ENCODE data around the gene CNP.
"Not testable (repeated sequence)": the region's sequence is repeated elsewhere in the genome, so short reads cannot be mapped to it uniquely, and the experiment has no call there.

CNP gene

GRCh38 chr17:41966463-41967140, at the start of gene CNP:
Gene CNP, plus strand, starts transcription at chr17:41966795. Its CDS starts 90 bp downstream, at chr17:41966885.
- peak; percentile 88 for DNase-seq

GRCh38 chr17:41917192-41917591, 49.4 kb upstream of the CNP start:
- DNase-seq = no peak

GRCh38 chr17:41917679-41918313, 48.8 kb upstream of the CNP start:
- peak; percentile 75 for DNase-seq

- DNase-seq = peak; percentile 96
Observed at GRCh38 chr17:41918314-41919164, 48.1 kb upstream of the CNP start, which contains the start of gene ACLY. Gene ACLY, minus strand, starts transcription at chr17:41918951. Its CDS starts 5,078 bp downstream, at chr17:41913873.

- peak; percentile 58 for DNase-seq
Observed at GRCh38 chr17:41919165-41919817, 47.3 kb upstream of the CNP start.

GRCh38 chr17:41919840-41920579, 46.6 kb upstream of the CNP start:
- DNase-seq = no peak

GRCh38 chr17:41920580-41920955, 46.0 kb upstream of the CNP start:
- DNase-seq = no peak

GRCh38 chr17:41925991-41926590, 40.5 kb upstream of the CNP start:
- no peak for DNase-seq

GRCh38 chr17:41928693-41929251, 37.8 kb upstream of the CNP start:
- DNase-seq = no peak

- DNase-seq = peak; percentile 95
Observed at GRCh38 chr17:41930009-41930832, 36.4 kb upstream of the CNP start, which contains the start of gene ODAD4. Gene ODAD4, plus strand, starts transcription at chr17:41930617. Its CDS starts 107 bp downstream, at chr17:41930724.

GRCh38 chr17:41930833-41931156, 35.8 kb upstream of the CNP start:
- peak; percentile 78 for DNase-seq

GRCh38 chr17:41931715-41932114, 34.9 kb upstream of the CNP start:
- not testable (repeated sequence) for DNase-seq

GRCh38 chr17:41932816-41933389, 33.7 kb upstream of the CNP start:
- DNase-seq = no peak

GRCh38 chr17:41935641-41936040, 31.0 kb upstream of the CNP start:
- DNase-seq = no peak

- no peak for DNase-seq
Observed at GRCh38 chr17:41937970-41938954, 28.3 kb upstream of the CNP start.

- no peak for DNase-seq
Observed at GRCh38 chr17:41939044-41939692, 27.4 kb upstream of the CNP start.

- no peak for DNase-seq
Observed at GRCh38 chr17:41939693-41940090, 26.9 kb upstream of the CNP start.

- DNase-seq = no peak
Observed at GRCh38 chr17:41941168-41941567, 25.4 kb upstream of the CNP start.

Data from NCI-H2171 (cell line).